H1 (cell line): ENCODE data around the gene DDX42. TPM values are rescaled to one million over a fixed set of nuclear protein-coding genes. Genes with fewer than 3 reads are reported as not detected.

Source experiments
- CTCF ChIA-PET: fragments of 300-600 bp; sonication (Branson Sonifier 250); formaldehyde crosslinking; loops from one replicate; lab custom pipeline; 2021; ENCODE audit not compliant: partially characterized antibody; lab: Charles Lee
- POLR2A ChIA-PET: fragments of 300-600 bp; sonication (Branson Sonifier 250); formaldehyde crosslinking; loops from one replicate; lab custom pipeline; 2021; ENCODE audit warnings: inconsistent platforms; ENCODE audit not compliant: partially characterized antibody; lab: Charles Lee
- DNase-seq, 2 experiments: peaks; one replicate each; pipeline versions ENCODE4 v3.0.0 to v3.0.0-alpha.2; 2010 to 2022; ENCODE audit warnings: low spot score in 2 of 2, low read depth in 1 of 2, mixed read lengths in 1 of 2
- FAIRE-seq: peaks from 2 replicates; lab custom pipeline; 2011; peaks lifted over from hg19 to GRCh38; lab: Jason Lieb, UNC
- H2AFZ ChIP-seq: 2 replicates; pipeline ENCODE4 v1.8.1; 2012; ENCODE audit warnings: low read length, inconsistent platforms
- H2AK5ac ChIP-seq: 2 replicates; pipeline ENCODE4 v1.6.1; 2013; ENCODE audit warnings: low read depth, low read length
- H2BK120ac ChIP-seq: replicated peaks from 2 replicates; pipeline ENCODE3; 2013; ENCODE audit warnings: low read depth, low read length, inconsistent platforms
- H2BK12ac ChIP-seq: 2 replicates; pipeline ENCODE4 v1.6.1; 2013; ENCODE audit warnings: low read depth, low read length
- H2BK15ac ChIP-seq: 2 replicates; pipeline ENCODE4 v1.6.1; 2013; ENCODE audit warnings: low read length
- H2BK20ac ChIP-seq: 2 replicates; pipeline ENCODE4 v1.6.1; 2013; ENCODE audit warnings: low read length
- H2BK5ac ChIP-seq: 2 replicates; pipeline ENCODE4 v1.6.1; 2013; ENCODE audit warnings: low read depth, low read length
- H3K14ac ChIP-seq: 2 replicates; pipeline ENCODE4 v1.6.1; 2013; ENCODE audit warnings: inconsistent platforms; ENCODE audit not compliant: insufficient read length
- H3K18ac ChIP-seq: 2 replicates; pipeline ENCODE4 v1.6.1; 2013; ENCODE audit warnings: low read length; ENCODE audit errors: extremely low read depth
- H3K23ac ChIP-seq: 2 replicates; pipeline ENCODE4 v1.6.1; 2013; ENCODE audit warnings: inconsistent platforms; ENCODE audit not compliant: insufficient read length
- H3K23me2 ChIP-seq: 2 replicates; pipeline ENCODE4 v1.6.1; 2013; ENCODE audit warnings: low read depth, low read length
- H3K27ac ChIP-seq: 2 replicates; pipeline ENCODE4 v1.6.1; 2011; ENCODE audit warnings: low read depth, low read length, inconsistent platforms
- H3K27me3 ChIP-seq, 4 experiments: replicated peaks in 1 of 4; 1 replicate in 1 of 4; 2 replicates in 3 of 4; pipeline versions ENCODE4 v1.6.1 to v1.8.1; 2011 to 2013; ENCODE audit warnings: low read length in 3 of 4, mild to moderate bottlenecking in 3 of 4, inconsistent platforms in 2 of 4, mixed read lengths in 2 of 4, moderate library complexity in 1 of 4; ENCODE audit not compliant: control insufficient read depth in 3 of 4, insufficient read depth in 3 of 4; ENCODE audit errors: extremely low read depth in 1 of 4
- H3K36me3 ChIP-seq, 4 experiments: 2 replicates each; pipeline versions ENCODE4 v1.6.1 to v1.8.1; 2011 to 2013; ENCODE audit warnings: mild to moderate bottlenecking in 4 of 4, low read length in 3 of 4, moderate library complexity in 2 of 4, control low read depth in 1 of 4, inconsistent platforms in 1 of 4; ENCODE audit not compliant: insufficient read depth in 4 of 4, control insufficient read depth in 2 of 4
- H3K4ac ChIP-seq: replicated peaks from 2 replicates; pipeline ENCODE3; 2013; ENCODE audit warnings: low read length, low read depth, mixed read lengths, inconsistent platforms; ENCODE audit not compliant: insufficient read length
- H3K4me1 ChIP-seq, 4 experiments: replicated peaks in 1 of 4; 1 replicate in 1 of 4; 2 replicates in 3 of 4; pipeline versions ENCODE4 v1.6.1 to v1.8.1; 2011 to 2013; ENCODE audit warnings: low read length in 3 of 4, inconsistent platforms in 2 of 4, mixed read lengths in 1 of 4; ENCODE audit not compliant: insufficient read depth in 4 of 4, control insufficient read depth in 3 of 4
- H3K4me2 ChIP-seq, 2 experiments: 2 replicates each; pipeline versions ENCODE4 v1.6.1 to v1.8.1; 2011 to 2013; ENCODE audit warnings: low read depth in 2 of 2, low read length in 2 of 2, control low read depth in 1 of 2, inconsistent platforms in 1 of 2, mild to moderate bottlenecking in 1 of 2; ENCODE audit not compliant: insufficient read depth in 1 of 2
- H3K4me3 ChIP-seq, 4 experiments: fragments of 200-600, 300-600 bp in 1 of 4; sonication (generic), shearing (Covaris generic), sonication (Bioruptor Twin) in 1 of 4; 2 replicates each; pipeline versions ENCODE4 v1.5.1 to v1.8.1; 2011 to 2016; ENCODE audit warnings: low read length in 4 of 4, low read depth in 3 of 4, control low read depth in 2 of 4, inconsistent platforms in 2 of 4, mild to moderate bottlenecking in 2 of 4, mixed read lengths in 1 of 4, moderate library complexity in 1 of 4; ENCODE audit not compliant: insufficient read depth in 2 of 4; ENCODE audit errors: extremely low read depth in 1 of 4
- H3K56ac ChIP-seq: replicated peaks from 2 replicates; pipeline ENCODE3; 2013; ENCODE audit warnings: low read depth, mild to moderate bottlenecking, mixed read lengths, low read length, inconsistent platforms; ENCODE audit not compliant: insufficient read length
- H3K79me1 ChIP-seq: 2 replicates; pipeline ENCODE4 v1.6.1; 2013; ENCODE audit warnings: low read depth, low read length, control low read depth
- H3K79me2 ChIP-seq, 2 experiments: 2 replicates each; pipeline versions ENCODE4 v1.6.1 to v1.8.1; 2012 to 2013; ENCODE audit warnings: low read length in 2 of 2, mild to moderate bottlenecking in 2 of 2, inconsistent platforms in 1 of 2; ENCODE audit not compliant: insufficient read depth in 2 of 2, control insufficient read depth in 1 of 2
- H3K9ac ChIP-seq, 4 experiments: replicated peaks in 1 of 4; 1 replicate in 1 of 4; 2 replicates in 3 of 4; pipeline versions ENCODE4 v1.6.1 to v1.8.1; 2011 to 2013; ENCODE audit warnings: low read depth in 3 of 4, low read length in 3 of 4, control low read depth in 2 of 4, mild to moderate bottlenecking in 2 of 4, moderate library complexity in 2 of 4, inconsistent platforms in 1 of 4; ENCODE audit errors: extremely low read depth in 1 of 4
- H3K9me3 ChIP-seq, 2 experiments: 2 replicates each; pipeline versions ENCODE4 v1.6.1 to v1.8.1; 2012 to 2013; ENCODE audit warnings: mild to moderate bottlenecking in 2 of 2, moderate library complexity in 2 of 2, control low read depth in 1 of 2, inconsistent platforms in 1 of 2, low read depth in 1 of 2, low read length in 1 of 2, mixed read lengths in 1 of 2; ENCODE audit not compliant: insufficient read depth in 2 of 2
- H4K20me1 ChIP-seq, 2 experiments: replicated peaks in 1 of 2; 2 replicates each; pipeline versions ENCODE3 to v1.8.1; 2011 to 2013; ENCODE audit warnings: inconsistent platforms in 2 of 2, low read length in 2 of 2, mild to moderate bottlenecking in 1 of 2; ENCODE audit not compliant: insufficient read depth in 2 of 2, control insufficient read depth in 1 of 2
- H4K5ac ChIP-seq: 2 replicates; pipeline ENCODE4 v1.6.1; 2013; ENCODE audit warnings: low read length, low read depth, mixed read lengths, inconsistent platforms; ENCODE audit not compliant: insufficient read length
- H4K8ac ChIP-seq: 2 replicates; pipeline ENCODE4 v1.8.0; 2013; ENCODE audit warnings: mild to moderate bottlenecking, moderate library complexity, low read length, inconsistent platforms; ENCODE audit not compliant: insufficient read depth; ENCODE audit errors: extremely low read depth
- H4K91ac ChIP-seq: replicated peaks from 2 replicates; pipeline ENCODE3; 2013; ENCODE audit warnings: low read length, mixed read lengths, inconsistent platforms; ENCODE audit not compliant: insufficient read length
- HDAC2 ChIP-seq, 2 experiments: fragments of 300-600 bp in 1 of 2; sonication (generic) in 1 of 2; IDR thresholded peaks; 2 replicates each; pipeline ENCODE4 v1.6.1; 2011 to 2012; ENCODE audit warnings: low read depth in 2 of 2, low read length in 2 of 2, mild to moderate bottlenecking in 2 of 2, moderate library complexity in 2 of 2, borderline replicate concordance in 1 of 2, inconsistent platforms in 1 of 2
- MAX ChIP-seq: IDR thresholded peaks from 2 replicates; pipeline ENCODE4 v1.6.1; 2012; ENCODE audit warnings: inconsistent platforms
- POLR2AphosphoS5 ChIP-seq: IDR thresholded peaks from 2 replicates; pipeline ENCODE4 v1.6.1; 2011; ENCODE audit warnings: low read depth, low read length
- RBBP5 ChIP-seq: IDR thresholded peaks from 2 replicates; pipeline ENCODE4 v1.7.1; 2012; ENCODE audit warnings: low read depth, mild to moderate bottlenecking, inconsistent platforms, low read length, moderate library complexity, borderline replicate concordance
- RXRA ChIP-seq: IDR thresholded peaks from 2 replicates; pipeline ENCODE4 v1.6.1; 2011; ENCODE audit warnings: low read depth, mild to moderate bottlenecking, low read length, moderate library complexity; ENCODE audit not compliant: insufficient read depth
- WGBS, 2 experiments: shearing (Covaris generic) in 1 of 2; methylation state at CpG; one replicate each; pipeline versions ENCODE4 v1.1.6 to v1.1.7; 2013 to 2015; ENCODE audit warnings: low lambda C conversion rate in 2 of 2, mixed read lengths in 2 of 2, inconsistent platforms in 1 of 2, low coverage in 1 of 2, missing lambda C conversion rate in 1 of 2; ENCODE audit not compliant: insufficient replicate concordance in 2 of 2, insufficient coverage in 1 of 2, insufficient read length in 1 of 2; ENCODE audit errors: extremely low coverage in 1 of 2, missing lambda C conversion rate in 1 of 2; 5-methylcytosine and 5-hydroxymethylcytosine counted together
- polyA plus RNA-seq, 7 experiments: library from polyadenylated mRNA; depleted of rRNA in 3 of 7; stranded (reverse) in 5 of 7; unstranded in 2 of 7; fragments of >200 nt in 5 of 7; fragments of 200-250 nt in 2 of 7; gene quantifications; 1 replicate in 5 of 7; 2 replicates in 1 of 7; 4 replicates in 1 of 7; pipeline versions ENCODE4 v1.2.1 to v1.2.3, GENCODE V29; 2011 to 2013; ENCODE audit warnings: missing spikeins in 2 of 7, mixed read lengths in 2 of 7
- total RNA-seq: library from RNA; stranded (reverse); fragmentation: NEBNext Ultra II Directional; extraction: Animal tissue kit (Norgen Biotek cat#: 25700); gene quantifications from 2 replicates; pipeline ENCODE4 v1.2.1, GENCODE V29; 2021

The DDX42 gene
- total and polyA plus RNA-seq, 2 of the 8 experiments (the other 6 are each of a cell fraction or from before 2014, with no cell fraction given), result 40.6 to 114 TPM

DNA sequence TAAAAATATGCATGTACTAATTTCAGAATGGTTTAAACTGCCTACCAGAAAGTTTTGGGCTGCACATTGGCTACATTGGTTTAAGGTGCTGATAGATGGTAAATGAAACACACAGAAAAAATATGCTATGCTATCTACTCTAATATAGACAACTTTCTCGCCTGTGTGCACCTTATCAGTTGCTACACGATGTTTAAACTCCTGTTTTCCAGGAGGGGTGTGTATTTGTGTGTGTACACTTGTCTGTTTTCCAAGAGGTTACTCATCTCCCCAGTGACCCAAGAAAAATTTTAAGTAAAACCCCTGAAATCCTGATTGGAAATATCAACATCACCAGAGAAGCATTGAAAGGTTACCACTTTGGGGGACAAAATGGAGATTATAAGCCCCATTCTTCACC is 31.6 kb downstream of the DDX42 start:
- POLR2A ChIA-PET, result no interaction called here
- Histone ChIP-seq H3K4me2 (no peak overlapping the region), H3K18ac (no peak overlapping the region), H3K27ac (no peak overlapping the region), H3K4me1 (no peaks in the 10 kb centered on the region), H4K20me1 (peaks cover 3% of the 10 kb centered on the region in 2 experiments), H3K4me3 (no peak overlapping the region), H2BK5ac (no peak overlapping the region), H3K23me2 (no peaks in the 10 kb centered on the region), H3K56ac (no peak overlapping the region), H3K79me2 (no peaks in the 10 kb centered on the region), H4K5ac (no peak overlapping the region), H2BK12ac (no peak overlapping the region), H2AK5ac (no peak overlapping the region), H3K27me3 (no peaks in the 10 kb centered on the region), H4K91ac (no peak overlapping the region), H2BK15ac (no peak overlapping the region), H3K36me3 (peaks cover 30 to 95% (median 74%) of the 10 kb centered on the region in 4 experiments), H3K9me3 (no peaks in the 10 kb centered on the region), H3K23ac (no peak overlapping the region), H2BK120ac (no peak overlapping the region), H3K4ac (no peak overlapping the region), H2AFZ (no peak overlapping the region), H3K9ac (no peak overlapping the region), H2BK20ac (no peak overlapping the region), H3K14ac (no peak overlapping the region), H3K79me1 (no peaks in the 10 kb centered on the region; the same call in 1 of the 2 replicates), H4K8ac (no peak overlapping the region)
- DNase-seq (no peak), FAIRE-seq (no peak)
- WGBS, 2 experiments, result 97% methylated on average over 2 of the region's 2 CpGs; no CpG with 5 or more reads in 1 of the 2 experiments
- CTCF ChIA-PET, result interaction anchor here (1.0 kb wide), 1 partner anchor 65 kb away, joined by 3 read pairs; no protein-coding TSS in a partner anchor
- TF ChIP-seq RBBP5 (no peak), RXRA (no peak), MAX (no peak), POLR2AphosphoS5 (no peak), HDAC2 (IDR thresholded peaks at IDR 0.05; ENCODE audit: borderline replicate concordance in 1 of 2, low read depth in 2 of 2, low read length in 2 of 2) (no peak)
